Activated CD8-positive, alpha-beta memory T cell treated with anti-CD3 and anti-CD28 coated beads, Interleukin-2, amount 10 ng/mL, durations not matched to agents 7 days and 5 days (primary cell): ENCODE measurements around the gene ZBTB20. TPM values are rescaled to one million over a fixed set of nuclear protein-coding genes. Genes with fewer than 3 reads are reported as not detected.
A peak's percentile ranks its signal among the peaks of the same experiment; 100 is the strongest.

Experiments used
- ATAC-seq: fragments of 150-1000 bp; cut with Tn5 transposase; one replicate; pipeline ENCODE4 v1.10.0; 2021; ENCODE audit warnings: moderate library complexity
- CTCF ChIA-PET: fragments of 350-600 bp; sonication (Branson Sonifier 250); formaldehyde crosslinking; loops from one replicate; lab custom pipeline; 2021; ENCODE audit warnings: antibody characterized with exemption; lab: Charles Lee
- DNase-seq: peaks from one replicate; pipeline ENCODE4 v3.0.0-alpha.2; 2020
- H3K27ac Mint-ChIP-seq: one replicate; pipeline ENCODE4 v1.8.0; 2021; ENCODE audit warnings: mild to moderate bottlenecking, mixed read lengths
- H3K27me3 Mint-ChIP-seq: one replicate; pipeline ENCODE4 v1.8.0; 2021; ENCODE audit warnings: mixed read lengths
- H3K36me3 Mint-ChIP-seq: one replicate; pipeline ENCODE4 v1.8.0; 2021; ENCODE audit warnings: mild to moderate bottlenecking, mixed read lengths
- H3K4me1 Mint-ChIP-seq: one replicate; pipeline ENCODE4 v1.8.0; 2021; ENCODE audit warnings: mixed read lengths
- H3K4me3 Mint-ChIP-seq: one replicate; pipeline ENCODE4 v1.8.0; 2021; ENCODE audit warnings: mild to moderate bottlenecking, moderate library complexity, mixed read lengths
- H3K9me3 Mint-ChIP-seq: one replicate; pipeline ENCODE4 v1.8.0; 2022; ENCODE audit warnings: low read depth, mixed read lengths
- total RNA-seq, 2 experiments: library from RNA; stranded (reverse); gene quantifications; one replicate each; pipeline ENCODE4 v1.2.3, GENCODE V29; 2021

The ZBTB20 gene
- total RNA-seq, 2 experiments from 2014 or later, result 5.6 to 10.2 TPM

GRCh38 chr3:114542359-114542758 is 604.7 kb downstream of the ZBTB20 start:
- Mint-ChIP-seq H3K36me3 (peaks cover under 1% of the 10 kb centered on the region), H3K4me1 (no peaks in the 10 kb centered on the region), H3K4me3 (no peak overlapping the region), H3K27me3 (no peaks in the 10 kb centered on the region), H3K9me3 (no peaks in the 10 kb centered on the region), H3K27ac (no peak overlapping the region)
- no peak for ATAC-seq
- DNase-seq, result no peak
- CTCF ChIA-PET, result interaction anchor here (1.3 kb wide), 1 partner anchor 94 kb away, joined by 3 read pairs; no protein-coding TSS in a partner anchor

DNA sequence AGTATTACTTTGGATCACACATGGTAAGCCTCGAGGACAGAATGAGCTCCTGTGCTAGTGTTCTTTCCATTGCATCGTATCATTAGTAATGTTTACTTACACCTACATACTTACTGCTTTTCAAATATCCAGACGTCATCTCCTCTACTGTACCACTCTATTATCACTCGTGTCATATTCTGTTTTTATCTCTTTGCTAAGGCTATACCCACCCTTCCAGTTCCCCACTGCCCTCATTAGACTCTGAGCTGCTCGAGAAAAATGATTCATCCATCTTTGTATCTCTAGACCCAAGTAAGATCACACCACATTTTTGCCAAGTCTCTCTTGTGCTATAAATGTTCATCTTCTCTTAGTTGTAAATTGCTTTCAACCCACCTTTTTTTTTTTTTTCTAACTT is 607.6 kb downstream of the ZBTB20 start:
- no peak for DNase-seq
- CTCF ChIA-PET, result no interaction called here
- no peak for ATAC-seq
- no peaks in the 10 kb centered on the region for H3K27me3 Mint-ChIP-seq
- H3K36me3 Mint-ChIP-seq, result peaks cover 4% of the 10 kb centered on the region
- no peaks in the 10 kb centered on the region for H3K9me3 Mint-ChIP-seq
- no peaks in the 10 kb centered on the region for H3K4me1 Mint-ChIP-seq
- no peak overlapping the region for H3K27ac Mint-ChIP-seq
- no peak overlapping the region for H3K4me3 Mint-ChIP-seq

DNA sequence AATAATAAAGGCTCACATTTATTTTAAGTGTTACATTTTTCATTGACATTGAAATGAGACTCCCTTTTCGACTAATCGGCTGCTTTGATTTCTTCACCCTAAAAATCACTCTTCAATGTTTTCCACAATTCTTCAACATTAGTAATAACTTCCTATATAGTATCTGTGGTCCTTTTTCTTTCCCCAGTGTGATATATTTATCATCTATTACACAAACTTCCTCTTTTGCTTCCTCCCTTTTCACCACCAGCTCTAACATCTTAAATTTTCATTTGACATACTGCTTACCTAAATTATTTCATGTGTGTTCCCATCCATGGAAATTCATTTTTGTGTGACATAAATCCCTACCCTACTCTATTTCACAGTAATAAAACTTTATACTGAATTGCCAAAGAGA is 608.9 kb downstream of the ZBTB20 start:
- no peaks in the 10 kb centered on the region for H3K4me1 Mint-ChIP-seq
- CTCF ChIA-PET, result no interaction called here
- H3K4me3 Mint-ChIP-seq, result no peak overlapping the region
- peaks cover 7% of the 10 kb centered on the region for H3K36me3 Mint-ChIP-seq
- ATAC-seq, result no peak
- H3K9me3 Mint-ChIP-seq, result peaks cover 2% of the 10 kb centered on the region
- no peak overlapping the region for H3K27ac Mint-ChIP-seq
- no peaks in the 10 kb centered on the region for H3K27me3 Mint-ChIP-seq
- DNase-seq, result no peak

DNA sequence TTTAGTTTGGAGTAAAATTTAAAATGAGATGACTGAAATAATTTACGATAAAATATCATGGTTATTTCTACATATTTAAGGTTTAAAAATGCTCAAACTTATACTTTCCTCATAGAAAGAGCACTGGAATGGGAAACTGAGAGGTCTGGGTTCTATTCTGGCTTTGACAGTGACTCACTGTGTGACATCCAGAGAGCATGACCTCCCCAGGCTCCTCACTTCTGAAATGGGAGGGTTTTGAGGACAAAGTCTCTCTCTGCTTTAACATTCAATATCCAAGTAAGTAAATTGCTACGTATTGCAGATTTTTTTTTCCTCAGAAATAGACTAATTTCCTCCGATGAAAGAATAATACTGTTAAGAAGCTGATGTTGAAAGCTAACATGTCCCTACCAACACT is 618.6 kb downstream of the ZBTB20 start:
- DNase-seq, result no peak
- CTCF ChIA-PET, result no interaction called here
- Mint-ChIP-seq H3K36me3 (peaks cover 6% of the 10 kb centered on the region), H3K9me3 (peaks cover 2% of the 10 kb centered on the region), H3K27ac (no peak overlapping the region), H3K4me1 (peaks cover 4% of the 10 kb centered on the region), H3K27me3 (no peaks in the 10 kb centered on the region), H3K4me3 (no peak overlapping the region)
- ATAC-seq, result no peak

DNA sequence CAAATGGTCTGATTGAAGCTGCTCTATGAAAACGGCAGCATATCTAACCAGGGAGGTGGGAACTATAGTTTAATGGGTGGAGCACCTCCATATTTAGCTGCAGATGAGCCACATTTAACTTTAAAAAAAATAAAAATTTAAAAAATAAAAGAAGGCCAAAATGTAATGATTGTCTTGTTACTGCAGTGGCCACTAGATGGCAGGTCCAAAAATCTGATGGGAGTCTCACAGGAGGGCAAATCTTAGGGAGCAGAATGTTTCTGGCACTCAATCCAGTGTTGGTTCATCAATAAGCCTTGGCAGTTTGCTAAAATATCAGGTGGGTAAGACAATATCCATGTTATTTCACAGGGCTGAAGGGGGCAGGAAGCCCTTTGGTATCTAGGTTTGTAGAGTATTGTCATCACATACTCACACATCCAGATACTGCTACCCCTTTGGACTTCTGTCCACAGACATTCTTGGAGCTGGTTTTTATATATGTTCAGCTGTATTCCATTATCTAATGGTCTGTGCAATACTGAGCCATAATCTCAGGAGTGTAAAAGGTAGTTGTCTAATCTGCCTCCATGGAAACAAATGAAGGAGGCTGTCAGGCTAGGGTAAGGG is 619.9 kb downstream of the ZBTB20 start:
- DNase-seq, result no peak
- Mint-ChIP-seq H3K27ac (no peak overlapping the region), H3K4me3 (no peak overlapping the region), H3K9me3 (no peaks in the 10 kb centered on the region), H3K36me3 (peaks cover 3% of the 10 kb centered on the region), H3K4me1 (peaks cover under 1% of the 10 kb centered on the region), H3K27me3 (no peaks in the 10 kb centered on the region)
- CTCF ChIA-PET, result interaction anchor here (1.0 to 1.2 kb wide), 2 partner anchors 11 to 47 kb away, joined by 3 read pairs; no protein-coding TSS in a partner anchor
- no peak for ATAC-seq

DNA sequence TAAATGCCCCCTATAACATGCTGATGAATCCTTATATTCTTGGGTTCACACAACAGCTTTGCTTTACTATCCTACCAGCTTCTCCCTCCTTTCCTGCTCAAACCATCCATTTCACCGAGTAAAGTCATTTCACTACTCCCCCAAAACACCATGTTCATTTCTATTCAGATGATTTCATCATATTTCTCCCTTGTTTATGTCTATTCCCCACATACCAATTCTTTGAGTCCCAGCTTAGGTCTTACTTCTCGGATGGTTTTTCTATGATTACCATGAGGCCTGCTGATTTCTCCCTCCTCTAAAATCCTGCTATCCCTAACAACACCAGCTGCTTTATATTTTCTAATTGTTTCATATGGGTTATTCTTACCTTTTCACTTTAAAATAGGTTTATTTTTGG is 621.8 kb downstream of the ZBTB20 start:
- no peaks in the 10 kb centered on the region for H3K4me1 Mint-ChIP-seq
- ATAC-seq, result no peak
- H3K4me3 Mint-ChIP-seq, result no peak overlapping the region
- no peaks in the 10 kb centered on the region for H3K27me3 Mint-ChIP-seq
- DNase-seq, result no peak
- no peaks in the 10 kb centered on the region for H3K36me3 Mint-ChIP-seq
- no peaks in the 10 kb centered on the region for H3K9me3 Mint-ChIP-seq
- no peak overlapping the region for H3K27ac Mint-ChIP-seq
- CTCF ChIA-PET, result interaction anchor here (0.9 kb wide), 1 partner anchor 92 kb away, joined by 3 read pairs; no protein-coding TSS in a partner anchor

- CTCF ChIA-PET, result no interaction called here
- Mint-ChIP-seq H3K27ac (no peak overlapping the region), H3K36me3 (no peaks in the 10 kb centered on the region), H3K4me1 (no peaks in the 10 kb centered on the region), H3K9me3 (no peaks in the 10 kb centered on the region), H3K4me3 (no peak overlapping the region), H3K27me3 (no peaks in the 10 kb centered on the region)
- ATAC-seq, result peak; percentile 33
- no peak for DNase-seq
Measured at GRCh38 chr3:114519415-114519814, 627.7 kb downstream of the ZBTB20 start.

- H3K9me3 Mint-ChIP-seq, result no peaks in the 10 kb centered on the region
- no peaks in the 10 kb centered on the region for H3K4me1 Mint-ChIP-seq
- no peaks in the 10 kb centered on the region for H3K36me3 Mint-ChIP-seq
- no peak for DNase-seq
- ATAC-seq, result no peak
- CTCF ChIA-PET, result no interaction called here
- H3K4me3 Mint-ChIP-seq, result no peak overlapping the region
- no peak overlapping the region for H3K27ac Mint-ChIP-seq
- no peaks in the 10 kb centered on the region for H3K27me3 Mint-ChIP-seq
Measured at GRCh38 chr3:114518206-114518808, 628.8 kb downstream of the ZBTB20 start.

DNA sequence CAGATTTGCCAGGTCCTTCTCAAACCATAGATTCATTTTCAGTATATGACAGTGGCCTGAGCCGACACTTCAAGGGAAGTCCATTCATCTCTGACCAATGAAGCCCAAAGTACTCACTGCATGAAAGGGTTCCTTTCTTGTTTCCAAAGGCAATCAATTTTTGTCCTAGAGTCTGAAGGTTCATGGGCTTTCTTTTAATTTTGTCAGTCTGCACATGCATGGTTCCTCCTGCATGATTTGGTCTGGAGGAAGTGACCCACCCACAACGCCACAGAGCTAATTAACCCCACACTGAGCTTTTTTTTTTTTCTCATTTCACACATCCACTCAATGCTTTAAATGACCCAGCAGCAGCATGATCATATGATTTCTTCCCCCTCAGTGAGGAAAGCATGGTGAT is 636.9 kb downstream of the ZBTB20 start:
- H3K9me3 Mint-ChIP-seq, result no peaks in the 10 kb centered on the region
- H3K4me1 Mint-ChIP-seq, result no peaks in the 10 kb centered on the region
- H3K4me3 Mint-ChIP-seq, result no peak overlapping the region
- H3K27me3 Mint-ChIP-seq, result no peaks in the 10 kb centered on the region
- H3K27ac Mint-ChIP-seq, result no peak overlapping the region
- DNase-seq, result no peak
- ATAC-seq, result no peak
- CTCF ChIA-PET, result no interaction called here
- H3K36me3 Mint-ChIP-seq, result no peaks in the 10 kb centered on the region

GRCh38 chr3:114509756-114510155 is 637.3 kb downstream of the ZBTB20 start:
- Mint-ChIP-seq H3K27me3 (no peaks in the 10 kb centered on the region), H3K4me1 (no peaks in the 10 kb centered on the region), H3K4me3 (no peak overlapping the region), H3K27ac (no peak overlapping the region), H3K9me3 (no peaks in the 10 kb centered on the region), H3K36me3 (no peaks in the 10 kb centered on the region)
- ATAC-seq, result no peak
- no peak for DNase-seq
- CTCF ChIA-PET, result interaction anchor here (1.4 kb wide), 1 partner anchor 10 kb away, joined by 3 read pairs; no protein-coding TSS in a partner anchor

DNA sequence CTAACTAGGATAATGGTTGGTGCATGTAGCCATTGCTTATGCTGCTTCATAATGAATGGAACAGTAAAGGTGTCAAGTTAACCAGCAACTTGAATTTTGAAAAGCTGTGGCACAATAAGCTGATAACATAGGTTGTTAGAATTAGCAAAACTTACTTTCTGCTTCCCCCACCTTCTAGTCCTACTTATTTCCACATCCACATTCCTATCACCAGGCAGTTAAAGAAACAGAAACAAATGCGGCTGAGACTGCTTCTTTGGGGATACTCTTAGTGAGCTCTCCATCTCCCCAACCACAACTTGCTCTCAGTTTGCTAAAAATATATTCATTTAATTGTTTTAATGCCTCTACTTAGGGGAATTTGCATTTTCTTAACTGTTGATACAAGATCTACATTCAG is 638.1 kb downstream of the ZBTB20 start:
- CTCF ChIA-PET, result interaction anchor here (1.4 kb wide), 1 partner anchor 9 kb away, joined by 3 read pairs; no protein-coding TSS in a partner anchor
- H3K27me3 Mint-ChIP-seq, result peaks cover 6% of the 10 kb centered on the region
- no peaks in the 10 kb centered on the region for H3K36me3 Mint-ChIP-seq
- H3K9me3 Mint-ChIP-seq, result no peaks in the 10 kb centered on the region
- DNase-seq (no peak), ATAC-seq (no peak)
- H3K4me1 Mint-ChIP-seq, result no peaks in the 10 kb centered on the region
- no peak overlapping the region for H3K4me3 Mint-ChIP-seq
- no peak overlapping the region for H3K27ac Mint-ChIP-seq

GRCh38 chr3:114508208-114508607 is 638.9 kb downstream of the ZBTB20 start:
- peaks cover 6% of the 10 kb centered on the region for H3K27me3 Mint-ChIP-seq
- no peak overlapping the region for H3K27ac Mint-ChIP-seq
- no peaks in the 10 kb centered on the region for H3K36me3 Mint-ChIP-seq
- no peaks in the 10 kb centered on the region for H3K4me1 Mint-ChIP-seq
- DNase-seq (no peak), ATAC-seq (no peak)
- no peaks in the 10 kb centered on the region for H3K9me3 Mint-ChIP-seq
- H3K4me3 Mint-ChIP-seq, result no peak overlapping the region
- CTCF ChIA-PET, result no interaction called here

DNA sequence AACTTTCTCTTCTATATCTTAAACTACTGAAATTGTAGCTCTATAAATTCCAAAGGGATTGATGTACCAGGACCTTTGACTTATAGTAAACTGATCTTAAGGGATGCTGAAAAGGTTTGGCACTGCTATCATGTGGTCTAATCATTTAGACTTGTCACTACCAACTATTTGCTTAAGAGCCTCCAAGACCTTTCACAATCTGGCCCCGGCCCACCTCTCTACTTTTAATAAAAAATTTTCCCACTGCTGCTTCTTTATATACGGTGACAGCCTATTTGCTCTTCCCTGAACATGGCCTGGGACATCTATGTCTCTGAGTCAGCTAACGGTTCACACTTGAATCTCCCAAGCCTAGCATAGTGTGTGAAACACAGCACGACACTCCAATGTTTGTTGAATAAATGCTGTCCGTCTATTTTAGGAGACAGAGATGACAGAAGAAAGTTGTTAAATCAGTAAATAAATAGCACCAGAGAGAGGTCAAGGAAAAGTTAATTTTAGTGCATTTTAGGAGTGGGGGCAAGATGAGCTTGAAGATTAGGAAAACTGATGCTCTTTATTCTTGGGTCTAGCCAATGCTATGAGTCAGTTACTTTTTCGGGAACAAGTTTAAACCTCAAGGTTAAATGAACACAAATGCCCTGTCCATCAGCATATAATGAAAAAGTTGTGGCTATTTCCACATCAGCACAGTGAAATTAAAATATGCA is 640.3 kb downstream of the ZBTB20 start:
- Mint-ChIP-seq H3K9me3 (no peaks in the 10 kb centered on the region), H3K4me3 (no peak overlapping the region), H3K27ac (no peak overlapping the region), H3K27me3 (peaks cover 6% of the 10 kb centered on the region), H3K4me1 (peaks cover 6% of the 10 kb centered on the region), H3K36me3 (no peaks in the 10 kb centered on the region)
- CTCF ChIA-PET, result no interaction called here
- DNase-seq, result no peak
- ATAC-seq, result no peak
